ENCODE measurements around the gene ZYG11B. TPM values are rescaled to one million over a fixed set of nuclear protein-coding genes. Genes with fewer than 3 reads are reported as not detected.
"Not testable (repeated sequence)": the region's sequence is repeated elsewhere in the genome, so short reads cannot be mapped to it uniquely, and the experiment has no call there.

Gene ZYG11B
- total RNA-seq, 1 donor: 59.7 TPM

GRCh38 chr1:52706941-52707926 is 19.0 kb upstream of the ZYG11B start:
- TF ChIP-seq CTCF (IDR thresholded peaks at IDR 0.05; ENCODE audit: insufficient read depth, low read length): no peak
- H3K4me3 ChIP-seq (ENCODE audit: low read depth, low read length): no peak overlapping the region
- DNase-seq (ENCODE audit: low read depth): no peak

DNA sequence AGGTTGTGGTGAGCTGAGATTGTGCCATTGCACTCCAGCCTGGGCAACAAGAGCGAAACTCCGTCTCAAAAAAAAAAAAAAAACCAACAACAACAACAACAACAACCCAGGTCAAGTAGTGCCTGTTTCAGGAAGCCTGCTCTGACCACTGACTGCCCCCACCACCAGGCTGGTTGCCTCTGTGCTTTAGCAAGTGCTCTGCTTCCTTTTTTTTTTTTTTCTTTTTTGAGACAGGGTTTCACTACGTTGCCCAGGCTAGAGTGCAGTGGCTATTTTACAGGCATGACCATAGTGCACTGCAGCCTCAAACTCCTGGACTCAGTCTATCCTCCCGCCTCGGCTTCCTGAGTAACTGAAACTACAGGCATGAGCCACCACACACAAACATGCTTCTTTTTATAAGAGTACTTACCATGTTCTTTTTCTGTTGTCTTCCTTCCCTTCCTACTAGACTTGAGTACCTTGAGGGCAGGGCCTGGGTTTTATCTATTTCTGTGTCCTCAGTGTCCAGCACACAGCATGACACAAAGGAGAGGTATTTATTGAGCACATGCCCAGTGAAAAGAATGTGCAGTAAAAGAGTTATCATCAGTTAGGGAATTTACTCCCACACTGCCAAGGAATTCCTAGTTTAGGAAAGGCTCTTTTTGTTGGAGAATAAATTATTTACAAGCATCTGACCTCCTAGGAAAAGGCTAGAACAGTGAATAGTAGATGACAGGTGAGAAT is 18.2 kb upstream of the ZYG11B start:
- TF ChIP-seq CTCF (IDR thresholded peaks at IDR 0.05; ENCODE audit: insufficient read depth, low read length): no peak
- H3K4me3 ChIP-seq (ENCODE audit: low read depth, low read length): no peak overlapping the region
- peak; percentile 92 for DNase-seq (ENCODE audit: low read depth)

DNA sequence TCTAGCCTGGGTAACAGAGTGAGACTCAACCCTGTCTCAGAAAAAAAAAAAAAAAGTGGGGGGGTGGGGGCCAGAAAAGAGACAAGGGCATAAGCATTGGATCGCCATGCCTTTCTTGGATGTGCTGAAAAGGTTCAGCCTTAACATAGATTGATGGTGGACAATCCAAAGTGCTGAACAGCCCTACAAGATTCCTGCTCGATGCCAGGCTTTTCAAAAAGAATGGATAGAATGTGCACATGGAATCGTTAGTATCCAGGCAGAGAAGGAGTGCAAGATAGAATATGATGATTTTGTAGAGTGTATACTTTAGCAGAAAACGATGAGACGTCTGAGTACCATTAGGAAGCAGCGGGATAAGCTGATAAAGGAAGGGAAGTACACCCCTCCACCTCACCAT is 17.2 kb upstream of the ZYG11B start:
- peak; percentile 44 for DNase-seq (ENCODE audit: low read depth)
- no peak for TF ChIP-seq CTCF (IDR thresholded peaks at IDR 0.05; ENCODE audit: insufficient read depth, low read length)
- H3K4me3 ChIP-seq (ENCODE audit: low read depth, low read length): no peak overlapping the region

DNA sequence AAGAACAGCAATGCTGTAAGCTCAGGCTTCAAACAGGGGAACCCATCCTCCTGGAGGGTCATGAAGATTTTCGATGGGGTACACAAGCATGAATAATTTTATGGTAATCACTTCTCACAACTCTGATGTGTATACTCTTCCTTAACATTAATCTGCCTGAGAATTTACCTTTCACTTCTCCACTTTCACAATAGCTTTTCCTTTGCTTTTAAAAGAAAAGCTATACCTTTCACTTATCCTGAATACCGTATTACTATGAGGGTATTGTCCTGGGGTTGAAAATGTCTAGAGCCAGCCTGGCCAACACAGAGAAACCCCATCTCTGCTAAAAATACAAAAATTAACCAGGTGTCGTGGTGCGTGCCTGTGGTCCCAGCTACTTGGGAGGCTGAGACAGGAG is 12.7 kb upstream of the ZYG11B start:
- no peak overlapping the region for H3K4me3 ChIP-seq (ENCODE audit: low read depth, low read length)
- DNase-seq (ENCODE audit: low read depth): no peak
- TF ChIP-seq CTCF (IDR thresholded peaks at IDR 0.05; ENCODE audit: insufficient read depth, low read length): no peak

DNA sequence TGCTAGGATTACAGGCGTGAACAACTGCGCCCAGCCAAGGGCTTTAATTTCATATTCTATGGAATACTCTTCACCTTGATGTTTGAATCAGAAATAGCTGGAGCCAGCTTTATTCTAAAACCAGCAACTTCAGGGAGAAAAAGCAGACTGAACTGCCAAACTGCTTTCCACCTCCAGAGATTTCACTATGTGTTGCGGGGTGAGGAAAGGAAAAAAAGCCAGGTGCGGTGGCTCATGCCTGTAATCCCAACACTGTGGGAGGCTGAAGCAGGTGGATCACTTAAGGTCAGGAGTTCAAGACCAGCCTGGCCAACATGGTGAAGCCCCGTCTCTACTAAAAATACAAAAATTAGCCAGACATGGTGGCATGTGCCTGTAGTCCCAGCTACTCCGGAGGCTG is 11.0 kb upstream of the ZYG11B start:
- DNase-seq (ENCODE audit: low read depth); H3K4me3 ChIP-seq (ENCODE audit: low read depth, low read length): not testable (repeated sequence)

DNA sequence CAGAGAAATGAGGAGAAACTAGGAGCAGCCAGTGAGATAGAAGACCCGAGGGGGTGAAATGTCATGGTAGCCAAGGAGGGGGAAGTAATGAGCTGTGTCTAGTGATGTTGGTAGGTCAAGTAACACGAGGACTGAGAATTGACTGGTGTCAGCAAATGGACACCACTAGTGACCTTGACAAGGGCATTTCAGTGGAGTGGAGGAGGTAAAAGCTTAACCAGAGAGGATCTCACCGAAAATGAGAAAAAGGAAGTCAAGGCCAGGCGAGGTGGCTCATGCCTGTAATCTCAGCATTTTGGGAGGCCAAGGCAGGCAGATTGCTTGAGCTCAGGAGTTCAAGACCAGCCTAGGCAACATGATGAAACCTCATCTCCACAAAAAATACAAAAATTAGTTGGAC is 3.0 kb upstream of the ZYG11B start:
- DNase-seq (ENCODE audit: low read depth): no peak
- no peak for TF ChIP-seq CTCF (IDR thresholded peaks at IDR 0.05; ENCODE audit: insufficient read depth, low read length)
- H3K4me3 ChIP-seq (ENCODE audit: low read depth, low read length): no peak overlapping the region

GRCh38 chr1:52725903-52726264 is 369 bp upstream of the ZYG11B start:
- TF ChIP-seq CTCF (IDR thresholded peaks at IDR 0.05; ENCODE audit: insufficient read depth, low read length): no peak
- DNase-seq (ENCODE audit: low read depth): no peak
- peak overlapping the region; percentile 47 for H3K4me3 ChIP-seq (ENCODE audit: low read depth, low read length)
